HCT116 (cell line): ENCODE measurements around the gene SPON2. TPM values are rescaled to one million over a fixed set of nuclear protein-coding genes. Genes with fewer than 3 reads are reported as not detected.

Experiments
- ATAC-seq: fragments of 200-7000 bp; cut with Tn5 transposase; 2 replicates; pipeline ENCODE4 v1.9.1; 2020; ENCODE audit warnings: mild to moderate bottlenecking, moderate library complexity
- BruUV-seq: library from RNA; stranded (reverse); fragments of 400-500 nt; replicated peaks from 2 replicates; lab custom pipeline; 2021; lab: Mats Ljungman, UMichigan
- CTCF ChIA-PET: fragments of 300-600 bp; sonication (Branson Sonifier 250); formaldehyde crosslinking; loops from one replicate; lab custom pipeline; 2021; ENCODE audit warnings: antibody characterized with exemption; lab: Charles Lee
- POLR2A ChIA-PET: fragments of 300-600, 350-600 bp; sonication (Branson Sonifier 250); formaldehyde crosslinking; loops from one replicate; lab custom pipeline; 2021; ENCODE audit warnings: antibody characterized with exemption; lab: Charles Lee
- RAD21 ChIA-PET, 2 experiments: fragments of 300-600 bp; sonication (Branson Sonifier 250); formaldehyde crosslinking; loops; one replicate each; lab custom pipeline; 2023; ENCODE audit warnings: low total read pairs in 2 of 2; ENCODE audit not compliant: uncharacterized antibody in 2 of 2, unreplicated experiment in 2 of 2, low non-redundant PET in 1 of 2; lab: Charles Lee
- DNase-seq: peaks from one replicate; pipeline ENCODE4 v3.0.0-alpha.2; 2010; ENCODE audit warnings: low read depth, low spot score
- H2AFZ ChIP-seq: fragments of 200-600 bp; shearing (Covaris generic), sonication (generic); 2 replicates; pipeline ENCODE4 v1.6.1; 2017; ENCODE audit warnings: low read depth, mixed run types, mixed read lengths, antibody characterized with exemption, low read length; ENCODE audit not compliant: poor library complexity, severe bottlenecking
- H3K27ac ChIP-seq: 2 replicates; pipeline ENCODE4 v1.5.1; 2012; ENCODE audit warnings: low read depth, low read length
- H3K27me3 ChIP-seq: fragments of 200-600 bp; sonication (generic); 2 replicates; pipeline ENCODE4 v1.6.1; 2016; ENCODE audit warnings: mixed run types, low read length, mixed read lengths; ENCODE audit not compliant: insufficient read depth
- H3K36me3 ChIP-seq, 2 experiments: fragments of 200-500 bp in 1 of 2; fragments of 200-600 bp in 1 of 2; sonication (Bioruptor generic) in 1 of 2; sonication (generic) in 1 of 2; 2 replicates each; pipeline versions ENCODE4 v1.5.1 to v1.6.1; 2014 to 2016; ENCODE audit warnings: low read length in 2 of 2, inconsistent platforms in 1 of 2, mixed read lengths in 1 of 2, mixed run types in 1 of 2; ENCODE audit not compliant: insufficient read depth in 2 of 2, control insufficient read depth in 1 of 2
- H3K4me1 ChIP-seq, 2 experiments: fragments of 200-600 bp in 1 of 2; sonication (generic) in 1 of 2; 2 replicates each; pipeline versions ENCODE4 v1.5.1 to v1.6.1; 2012 to 2017; ENCODE audit warnings: low read length in 2 of 2, inconsistent platforms in 1 of 2, mild to moderate bottlenecking in 1 of 2, mixed read lengths in 1 of 2, mixed run types in 1 of 2, moderate library complexity in 1 of 2; ENCODE audit not compliant: insufficient read depth in 2 of 2, control insufficient read depth in 1 of 2
- H3K4me2 ChIP-seq: fragments of 200-600 bp; sonication (generic); 2 replicates; pipeline ENCODE4 v1.6.1; 2017; ENCODE audit warnings: mixed run types, low read length, mixed read lengths
- H3K4me3 ChIP-seq, 2 experiments: fragments of 200-600 bp in 1 of 2; sonication (generic) in 1 of 2; replicated peaks in 1 of 2; 2 replicates each; pipeline ENCODE4 v1.5.1; 2011 to 2016; ENCODE audit warnings: low read length in 2 of 2, control low read depth in 1 of 2, low read depth in 1 of 2, mild to moderate bottlenecking in 1 of 2, mixed read lengths in 1 of 2, mixed run types in 1 of 2
- H3K79me2 ChIP-seq: fragments of 200-600 bp; sonication (generic); 2 replicates; pipeline ENCODE4 v1.6.1; 2017; ENCODE audit warnings: mild to moderate bottlenecking, mixed run types, low read length, moderate library complexity, mixed read lengths; ENCODE audit not compliant: insufficient read depth
- H3K9ac ChIP-seq: fragments of 200-600 bp; sonication (generic); 2 replicates; pipeline ENCODE4 v1.6.1; 2016; ENCODE audit warnings: low read length, mixed read lengths
- H3K9me2 ChIP-seq: fragments of 200-600 bp; sonication (generic), shearing (Covaris generic); 2 replicates; pipeline ENCODE4 v1.6.1; 2017; ENCODE audit warnings: mixed run types, mild to moderate bottlenecking, moderate library complexity; ENCODE audit not compliant: insufficient read depth
- H3K9me3 ChIP-seq, 2 experiments: fragments of 200-500 bp in 1 of 2; fragments of 200-600 bp in 1 of 2; sonication (Bioruptor generic) in 1 of 2; sonication (generic) in 1 of 2; 2 replicates each; pipeline ENCODE4 v1.6.1; 2014 to 2017; ENCODE audit warnings: low read length in 2 of 2, mixed read lengths in 2 of 2, inconsistent platforms in 1 of 2, low read depth in 1 of 2, mild to moderate bottlenecking in 1 of 2, mixed run types in 1 of 2, moderate library complexity in 1 of 2; ENCODE audit not compliant: control insufficient read depth in 1 of 2, insufficient read depth in 1 of 2
- H4K20me1 ChIP-seq: fragments of 200-600 bp; sonication (generic), shearing (Covaris generic); 2 replicates; pipeline ENCODE4 v1.6.1; 2017; ENCODE audit warnings: mixed run types, mild to moderate bottlenecking, moderate library complexity; ENCODE audit not compliant: insufficient read depth
- CBX3 ChIP-seq: IDR thresholded peaks from 2 replicates; pipeline ENCODE4 v1.6.1; 2012; ENCODE audit warnings: low read depth
- CEBPB ChIP-seq: IDR thresholded peaks from 2 replicates; pipeline ENCODE4 v1.6.1; 2012; ENCODE audit warnings: low read depth
- EGR1 ChIP-seq: IDR thresholded peaks from 2 replicates; pipeline ENCODE4 v1.6.1; 2012; ENCODE audit warnings: low read depth
- ELF1 ChIP-seq: IDR thresholded peaks from 2 replicates; pipeline ENCODE4 v1.6.1; 2012; ENCODE audit warnings: low read depth, borderline replicate concordance
- EZH2phosphoT487 ChIP-seq: fragments of 200-600 bp; IDR thresholded peaks from 2 replicates; pipeline ENCODE4 v1.6.1; 2018; ENCODE audit warnings: antibody characterized with exemption, borderline replicate concordance
- FOSL1 ChIP-seq: IDR thresholded peaks from 2 replicates; pipeline ENCODE4 v1.6.1; 2012; ENCODE audit warnings: low read depth
- JUND ChIP-seq: IDR thresholded peaks from 2 replicates; pipeline ENCODE4 v1.6.1; 2012
- MAX ChIP-seq: IDR thresholded peaks from 2 replicates; pipeline ENCODE4 v1.6.1; 2012
- POLR2A ChIP-seq: IDR thresholded peaks from 2 replicates; pipeline ENCODE4 v1.7.0; 2011; ENCODE audit warnings: borderline replicate concordance; ENCODE audit not compliant: insufficient read depth, insufficient read length; ENCODE audit errors: extremely low read depth
- POLR2AphosphoS5 ChIP-seq: IDR thresholded peaks from 2 replicates; pipeline ENCODE4 v1.6.1; 2011; ENCODE audit warnings: mild to moderate bottlenecking, low read depth, low read length, moderate library complexity
- SIN3A ChIP-seq: IDR thresholded peaks from 2 replicates; pipeline ENCODE4 v1.6.1; 2012; ENCODE audit warnings: low read depth
- SP1 ChIP-seq: IDR thresholded peaks from 2 replicates; pipeline ENCODE4 v1.6.1; 2012; ENCODE audit warnings: low read depth
- SRF ChIP-seq: IDR thresholded peaks from 2 replicates; pipeline ENCODE4 v1.6.1; 2012; ENCODE audit warnings: low read depth
- TCF7L2 ChIP-seq: IDR thresholded peaks from 2 replicates; pipeline ENCODE4 v1.7.0; 2011; ENCODE audit warnings: borderline replicate concordance, inconsistent platforms; ENCODE audit not compliant: insufficient read depth, insufficient read length; ENCODE audit errors: extremely low read depth
- YY1 ChIP-seq: IDR thresholded peaks from 2 replicates; pipeline ENCODE4 v1.6.1; 2011; ENCODE audit warnings: low read length, low read depth, moderate library complexity, mild to moderate bottlenecking; ENCODE audit not compliant: insufficient replicate concordance; ENCODE audit errors: extremely low read depth
- ZBTB33 ChIP-seq: IDR thresholded peaks from 2 replicates; pipeline ENCODE4 v1.6.1; 2011; ENCODE audit warnings: mild to moderate bottlenecking, low read length, moderate library complexity; ENCODE audit not compliant: insufficient replicate concordance; ENCODE audit errors: extremely low read depth
- ZNF274 ChIP-seq: fragments of 200-500 bp; sonication (Bioruptor generic); IDR thresholded peaks from 2 replicates; pipeline ENCODE4 v1.6.1; 2014; ENCODE audit warnings: mild to moderate bottlenecking, low read depth, low read length, inconsistent platforms
- intact Hi-C: fragments of 100-400 bp; cut with micrococcal nuclease; formaldehyde crosslinking; loops from 2 replicates; pipeline ENCODE4 v1.10.0; 2022
- total RNA-seq: library from RNA; stranded (reverse); gene quantifications from one replicate; pipeline ENCODE4 v1.2.1, GENCODE V29; 2021; ENCODE audit not compliant: unreplicated experiment
- TF ChIP-seq, protein P1 (sequence below): IDR thresholded peaks from 2 replicates; pipeline ENCODE4 v1.6.1; 2012; ENCODE audit warnings: low read depth
- TF ChIP-seq, protein P2 (sequence below), 3 experiments: fragments of 200-600 bp in 1 of 3; sonication (generic) in 1 of 3; IDR thresholded peaks in 2 of 3; conservative IDR thresholded peaks in 1 of 3; 2 replicates each; pipeline ENCODE4 v1.5.1; 2012 to 2017; ENCODE audit warnings: low read depth in 2 of 3, low read length in 2 of 3, antibody characterized with exemption in 1 of 3, borderline replicate concordance in 1 of 3, control low read depth in 1 of 3, mild to moderate bottlenecking in 1 of 3, mixed read lengths in 1 of 3, mixed run types in 1 of 3, moderate library complexity in 1 of 3; ENCODE audit not compliant: insufficient read depth in 1 of 3

Gene SPON2
- total RNA-seq, 1 experiment from 2014 or later = 1.5 TPM

- Histone ChIP-seq H3K27me3 (no peaks in the 10 kb centered on the region), H3K4me1 (no peaks in the 10 kb centered on the region), H3K9me2 (no peaks in the 10 kb centered on the region), H3K27ac (no peak overlapping the region), H3K4me3 (no peak overlapping the region), H2AFZ (no peak overlapping the region), H3K9ac (no peak overlapping the region), H4K20me1 (no peaks in the 10 kb centered on the region), H3K4me2 (no peak overlapping the region), H3K36me3 (no peaks in the 10 kb centered on the region), H3K9me3 (no peaks in the 10 kb centered on the region), H3K79me2 (no peaks in the 10 kb centered on the region)
- intact Hi-C loops = no loop called here
- no peak for DNase-seq
- ChIA-PET CTCF (no interaction called here), RAD21 (no interaction called here), POLR2A (no interaction called here)
- BruUV-seq = no TSS peak
- TF ChIP-seq, protein P1, sequence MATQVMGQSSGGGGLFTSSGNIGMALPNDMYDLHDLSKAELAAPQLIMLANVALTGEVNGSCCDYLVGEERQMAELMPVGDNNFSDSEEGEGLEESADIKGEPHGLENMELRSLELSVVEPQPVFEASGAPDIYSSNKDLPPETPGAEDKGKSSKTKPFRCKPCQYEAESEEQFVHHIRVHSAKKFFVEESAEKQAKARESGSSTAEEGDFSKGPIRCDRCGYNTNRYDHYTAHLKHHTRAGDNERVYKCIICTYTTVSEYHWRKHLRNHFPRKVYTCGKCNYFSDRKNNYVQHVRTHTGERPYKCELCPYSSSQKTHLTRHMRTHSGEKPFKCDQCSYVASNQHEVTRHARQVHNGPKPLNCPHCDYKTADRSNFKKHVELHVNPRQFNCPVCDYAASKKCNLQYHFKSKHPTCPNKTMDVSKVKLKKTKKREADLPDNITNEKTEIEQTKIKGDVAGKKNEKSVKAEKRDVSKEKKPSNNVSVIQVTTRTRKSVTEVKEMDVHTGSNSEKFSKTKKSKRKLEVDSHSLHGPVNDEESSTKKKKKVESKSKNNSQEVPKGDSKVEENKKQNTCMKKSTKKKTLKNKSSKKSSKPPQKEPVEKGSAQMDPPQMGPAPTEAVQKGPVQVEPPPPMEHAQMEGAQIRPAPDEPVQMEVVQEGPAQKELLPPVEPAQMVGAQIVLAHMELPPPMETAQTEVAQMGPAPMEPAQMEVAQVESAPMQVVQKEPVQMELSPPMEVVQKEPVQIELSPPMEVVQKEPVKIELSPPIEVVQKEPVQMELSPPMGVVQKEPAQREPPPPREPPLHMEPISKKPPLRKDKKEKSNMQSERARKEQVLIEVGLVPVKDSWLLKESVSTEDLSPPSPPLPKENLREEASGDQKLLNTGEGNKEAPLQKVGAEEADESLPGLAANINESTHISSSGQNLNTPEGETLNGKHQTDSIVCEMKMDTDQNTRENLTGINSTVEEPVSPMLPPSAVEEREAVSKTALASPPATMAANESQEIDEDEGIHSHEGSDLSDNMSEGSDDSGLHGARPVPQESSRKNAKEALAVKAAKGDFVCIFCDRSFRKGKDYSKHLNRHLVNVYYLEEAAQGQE = no peak
- TF ChIP-seq SIN3A (no peak), MAX (no peak), SP1 (no peak), POLR2A (no peak), JUND (no peak), ZBTB33 (no peak), POLR2AphosphoS5 (no peak), EZH2phosphoT487 (no peak), TCF7L2 (no peak), ZNF274 (no peak), SRF (no peak), ELF1 (no peak), CEBPB (no peak), YY1 (no peak), EGR1 (no peak), CBX3 (no peak), FOSL1 (no peak)
- TF ChIP-seq, protein P2, sequence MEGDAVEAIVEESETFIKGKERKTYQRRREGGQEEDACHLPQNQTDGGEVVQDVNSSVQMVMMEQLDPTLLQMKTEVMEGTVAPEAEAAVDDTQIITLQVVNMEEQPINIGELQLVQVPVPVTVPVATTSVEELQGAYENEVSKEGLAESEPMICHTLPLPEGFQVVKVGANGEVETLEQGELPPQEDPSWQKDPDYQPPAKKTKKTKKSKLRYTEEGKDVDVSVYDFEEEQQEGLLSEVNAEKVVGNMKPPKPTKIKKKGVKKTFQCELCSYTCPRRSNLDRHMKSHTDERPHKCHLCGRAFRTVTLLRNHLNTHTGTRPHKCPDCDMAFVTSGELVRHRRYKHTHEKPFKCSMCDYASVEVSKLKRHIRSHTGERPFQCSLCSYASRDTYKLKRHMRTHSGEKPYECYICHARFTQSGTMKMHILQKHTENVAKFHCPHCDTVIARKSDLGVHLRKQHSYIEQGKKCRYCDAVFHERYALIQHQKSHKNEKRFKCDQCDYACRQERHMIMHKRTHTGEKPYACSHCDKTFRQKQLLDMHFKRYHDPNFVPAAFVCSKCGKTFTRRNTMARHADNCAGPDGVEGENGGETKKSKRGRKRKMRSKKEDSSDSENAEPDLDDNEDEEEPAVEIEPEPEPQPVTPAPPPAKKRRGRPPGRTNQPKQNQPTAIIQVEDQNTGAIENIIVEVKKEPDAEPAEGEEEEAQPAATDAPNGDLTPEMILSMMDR (IDR thresholded peaks at IDR 0.05 in 2 of 3, conservative IDR thresholded peaks at IDR 0.05 in 1 of 3; ENCODE audit: borderline replicate concordance in 1 of 3, insufficient read depth in 1 of 3, low read depth in 2 of 3, low read length in 2 of 3) = no peak
- no peak for ATAC-seq
These were observed 25.9 kb upstream of the SPON2 start for GRCh38 chr4:1198098-1198844.
